HCT116 (cell line): ENCODE results near the gene GABARAP.

Source experiments
- CTCF ChIP-seq, 3 experiments: fragments of 200-600 bp in 1 of 3; sonication (generic) in 1 of 3; IDR thresholded peaks in 2 of 3; conservative IDR thresholded peaks in 1 of 3; 2 replicates each; pipeline ENCODE4 v1.5.1; 2012 to 2017; ENCODE audit warnings: low read depth in 2 of 3, low read length in 2 of 3, antibody characterized with exemption in 1 of 3, borderline replicate concordance in 1 of 3, control low read depth in 1 of 3, mild to moderate bottlenecking in 1 of 3, mixed read lengths in 1 of 3, mixed run types in 1 of 3, moderate library complexity in 1 of 3; ENCODE audit not compliant: insufficient read depth in 1 of 3
- POLR2A ChIP-seq: IDR thresholded peaks from 2 replicates; pipeline ENCODE4 v1.7.0; 2011; ENCODE audit warnings: borderline replicate concordance; ENCODE audit not compliant: insufficient read depth, insufficient read length; ENCODE audit errors: extremely low read depth
- SP1 ChIP-seq: IDR thresholded peaks from 2 replicates; pipeline ENCODE4 v1.6.1; 2012; ENCODE audit warnings: low read depth

GRCh38 chr17:7218166-7218565, 24.1 kb downstream of the GABARAP start:
- no peak for TF ChIP-seq SP1
- no peak for TF ChIP-seq CTCF (IDR thresholded peaks at IDR 0.05 in 2 of 3, conservative IDR thresholded peaks at IDR 0.05 in 1 of 3; ENCODE audit: borderline replicate concordance in 1 of 3, insufficient read depth in 1 of 3, low read depth in 2 of 3, low read length in 2 of 3)
- no peak for TF ChIP-seq POLR2A
